Measurements from ENCODE around the gene SH2D3C. TPM values are rescaled to one million over a fixed set of nuclear protein-coding genes. Genes with fewer than 3 reads are reported as not detected.

The SH2D3C gene
- total and polyA plus RNA-seq, 2 of the 8 experiments (the other 6 are each of a cell fraction or from before 2014, with no cell fraction given): 6.4 to 8.1 TPM

DNA sequence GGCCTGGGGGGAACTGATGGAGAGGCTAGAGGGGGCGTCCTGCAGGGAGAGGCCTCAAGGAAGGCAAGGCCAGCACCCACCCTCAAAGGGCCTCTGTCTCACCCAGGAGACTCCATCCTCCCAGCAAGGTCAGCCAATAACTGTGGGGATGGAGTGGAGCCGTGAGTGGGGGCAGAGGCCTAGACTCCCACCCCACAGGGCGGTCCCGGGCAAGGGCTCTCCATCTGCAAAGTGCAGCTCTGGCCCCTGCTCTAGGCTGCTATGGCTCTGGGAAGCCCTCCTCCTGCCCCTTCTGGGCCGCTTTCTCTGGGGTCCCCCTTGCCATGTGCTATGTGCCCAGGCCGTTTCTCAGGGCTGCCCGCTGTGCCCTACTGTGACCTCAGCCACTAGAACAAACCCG is 38.3 kb upstream of the SH2D3C start:
- Histone ChIP-seq H4K5ac (ENCODE audit: insufficient read length, low read depth, low read length) (no peak overlapping the region), H4K8ac (ENCODE audit: extremely low read depth, insufficient read depth, low read length) (no peak overlapping the region), H2AK5ac (ENCODE audit: low read depth, low read length) (no peak overlapping the region), H3K4me1 (replicated peaks in 1 of 4; ENCODE audit: control insufficient read depth in 3 of 4, insufficient read depth in 4 of 4, low read length in 3 of 4) (no peaks in the 10 kb centered on the region), H4K20me1 (replicated peaks in 1 of 2; ENCODE audit: control insufficient read depth in 1 of 2, insufficient read depth in 2 of 2, low read length in 2 of 2) (peaks cover 2 to 11% of the 10 kb centered on the region in 2 experiments), H2BK15ac (ENCODE audit: low read length) (no peak overlapping the region), H2BK12ac (ENCODE audit: low read depth, low read length) (no peak overlapping the region), H2BK20ac (ENCODE audit: low read length) (no peak overlapping the region), H3K4me2 (ENCODE audit: insufficient read depth in 1 of 2, low read depth in 2 of 2, low read length in 2 of 2) (no peak overlapping the region), H2AFZ (ENCODE audit: low read length) (no peak overlapping the region), H4K91ac (replicated peaks; ENCODE audit: insufficient read length, low read length) (no peak overlapping the region), H3K27ac (ENCODE audit: low read depth, low read length) (no peak overlapping the region), H3K79me1 (ENCODE audit: low read depth, low read length) (0 out of 2 replicates have a peak, but pooled peaks cover 2% of the 10 kb centered on the region), H3K18ac (ENCODE audit: extremely low read depth, low read length) (no peak overlapping the region), H3K9ac (replicated peaks in 1 of 4; ENCODE audit: extremely low read depth in 1 of 4, low read depth in 3 of 4, low read length in 3 of 4) (no peak overlapping the region), H3K79me2 (ENCODE audit: control insufficient read depth in 1 of 2, insufficient read depth in 2 of 2, low read length in 2 of 2) (no peaks in the 10 kb centered on the region), H3K9me3 (ENCODE audit: insufficient read depth in 2 of 2, low read depth in 1 of 2, low read length in 1 of 2) (no peaks in the 10 kb centered on the region), H3K56ac (replicated peaks; ENCODE audit: insufficient read length, low read depth, low read length) (no peak overlapping the region), H2BK5ac (ENCODE audit: low read depth, low read length) (no peak overlapping the region), H3K27me3 (replicated peaks in 1 of 4; ENCODE audit: control insufficient read depth in 3 of 4, extremely low read depth in 1 of 4, insufficient read depth in 3 of 4, low read length in 3 of 4) (no peaks in the 10 kb centered on the region), H3K4ac (replicated peaks; ENCODE audit: insufficient read length, low read depth, low read length) (no peak overlapping the region), H3K23me2 (ENCODE audit: low read depth, low read length) (no peaks in the 10 kb centered on the region), H3K23ac (ENCODE audit: insufficient read length) (no peak overlapping the region), H3K36me3 (ENCODE audit: control insufficient read depth in 2 of 4, insufficient read depth in 4 of 4, low read length in 3 of 4) (peaks cover 10 to 23% (median 17%) of the 10 kb centered on the region in 4 experiments; a peak in 7 of 8 replicates), H3K4me3 (ENCODE audit: extremely low read depth in 1 of 4, insufficient read depth in 2 of 4, low read depth in 3 of 4, low read length in 4 of 4) (no peak overlapping the region), H3K14ac (ENCODE audit: insufficient read length) (no peak overlapping the region), H2BK120ac (replicated peaks; ENCODE audit: low read depth, low read length) (no peak overlapping the region)
- no peak for FAIRE-seq
- POLR2A ChIA-PET (ENCODE audit: partially characterized antibody): interaction anchor here (0.5 to 6.7 kb wide), 12 partner anchors 8 to 69 kb away, joined by 3 to 34 read pairs (median 4); partner anchors contain the start of gene FPGS
- DNase-seq (ENCODE audit: low read depth in 1 of 2, low spot score in 2 of 2): no peak
- WGBS, 2 experiments (ENCODE audit: extremely low coverage in 1 of 2, insufficient coverage in 1 of 2, insufficient read length in 1 of 2, insufficient replicate concordance in 2 of 2, low coverage in 1 of 2, low lambda C conversion rate in 2 of 2, missing lambda C conversion rate in 1 of 2): 81% methylated on average over 8 of the region's 8 CpGs; no CpG with 5 or more reads in 1 of the 2 experiments
- CTCF ChIA-PET (ENCODE audit: partially characterized antibody): interaction anchor here (0.6 to 3.5 kb wide), 6 partner anchors 10 to 104 kb away, joined by 3 to 26 read pairs (median 4); partner anchors contain the start of gene TOR2A
- TF ChIP-seq ATF2 (IDR thresholded peaks at IDR 0.05; ENCODE audit: low read length) (no peak), CBX5 (IDR thresholded peaks at IDR 0.05; ENCODE audit: low read depth, low read length) (no peak), YY1 (IDR thresholded peaks at IDR 0.05; ENCODE audit: low read depth, low read length) (no peak), CREB1 (IDR thresholded peaks at IDR 0.05) (no peak), EZH2 (IDR thresholded peaks at IDR 0.05; ENCODE audit: low read depth, low read length, severe bottlenecking) (no peak), SRF (IDR thresholded peaks at IDR 0.05; ENCODE audit: low read depth, low read length) (no peak), KDM4A (IDR thresholded peaks at IDR 0.05; ENCODE audit: low read depth, low read length, severe bottlenecking) (no peak), SP4 (IDR thresholded peaks at IDR 0.05; ENCODE audit: low read length) (no peak), CTBP2 (IDR thresholded peaks at IDR 0.05; ENCODE audit: borderline replicate concordance, insufficient read depth, insufficient read length, low read length) (no peak), NRF1 (IDR thresholded peaks at IDR 0.05; ENCODE audit: low read depth, low read length) (no peak), SIX5 (IDR thresholded peaks at IDR 0.05; ENCODE audit: low read depth, low read length) (no peak)
- TF ChIP-seq, protein P1, sequence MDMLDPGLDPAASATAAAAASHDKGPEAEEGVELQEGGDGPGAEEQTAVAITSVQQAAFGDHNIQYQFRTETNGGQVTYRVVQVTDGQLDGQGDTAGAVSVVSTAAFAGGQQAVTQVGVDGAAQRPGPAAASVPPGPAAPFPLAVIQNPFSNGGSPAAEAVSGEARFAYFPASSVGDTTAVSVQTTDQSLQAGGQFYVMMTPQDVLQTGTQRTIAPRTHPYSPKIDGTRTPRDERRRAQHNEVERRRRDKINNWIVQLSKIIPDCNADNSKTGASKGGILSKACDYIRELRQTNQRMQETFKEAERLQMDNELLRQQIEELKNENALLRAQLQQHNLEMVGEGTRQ (IDR thresholded peaks at IDR 0.05; ENCODE audit: low read length): no peak
